Sigmoid colon (tissue), 4 donors: ENCODE measurements around the gene ICA1L.

ENCODE experiments used
- EP300 ChIP-seq, 4 donors: sonication (generic); formaldehyde crosslinking; IDR thresholded peaks; one replicate each; pipeline ENCODE4 v1.6.1; 2017; ENCODE audit warnings: antibody characterized with exemption in 4 of 4
- POLR2A ChIP-seq, 2 donors: fragments of 450-650 bp; IDR thresholded peaks; one replicate each; pipeline ENCODE4 v1.6.1; 2016; ENCODE audit warnings: antibody characterized with exemption in 2 of 2, mild to moderate bottlenecking in 2 of 2, moderate library complexity in 2 of 2
- TF ChIP-seq, protein P1 (sequence below), 4 experiments: fragments of 450-650 bp in 3 of 4; fragments of 200-600 bp in 1 of 4; IDR thresholded peaks; one replicate each; pipeline ENCODE4 v1.5.1; 2016 to 2019; ENCODE audit warnings: antibody characterized with exemption in 4 of 4, mild to moderate bottlenecking in 3 of 4, moderate library complexity in 2 of 4

DNA sequence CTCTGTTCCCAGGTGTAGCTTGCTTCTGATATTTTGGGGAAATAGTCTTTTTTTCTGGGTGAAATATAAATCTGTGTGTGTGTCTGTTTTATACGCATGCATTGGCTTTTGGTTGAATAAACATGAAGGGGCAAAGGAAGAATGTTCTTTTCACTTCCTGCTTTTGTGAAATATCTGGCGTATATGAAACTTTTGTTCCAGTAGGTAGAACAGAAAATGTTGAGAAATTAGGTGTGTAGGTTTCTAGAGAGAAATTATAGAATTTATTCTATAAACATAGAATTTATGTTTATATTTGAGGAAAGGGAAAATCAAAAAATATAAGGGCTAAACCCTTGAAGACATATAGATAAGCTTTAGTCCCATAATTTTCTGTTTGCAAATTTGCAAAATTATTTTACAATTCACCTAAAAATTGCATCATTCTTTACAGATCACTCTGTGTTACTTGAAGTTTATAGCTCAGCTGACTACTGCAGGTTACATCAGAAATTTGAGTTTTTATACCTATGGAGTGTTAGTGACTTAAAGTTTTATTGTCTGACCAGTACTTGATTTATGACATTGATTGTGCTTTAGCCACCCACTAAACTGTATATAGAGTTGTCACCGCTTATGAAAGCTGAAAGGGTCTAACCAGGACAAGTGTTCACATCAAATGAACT is 120.7 kb downstream of the ICA1L start:
- no peak for TF ChIP-seq EP300 (IDR thresholded peaks at IDR 0.05)
- TF ChIP-seq, protein P1, sequence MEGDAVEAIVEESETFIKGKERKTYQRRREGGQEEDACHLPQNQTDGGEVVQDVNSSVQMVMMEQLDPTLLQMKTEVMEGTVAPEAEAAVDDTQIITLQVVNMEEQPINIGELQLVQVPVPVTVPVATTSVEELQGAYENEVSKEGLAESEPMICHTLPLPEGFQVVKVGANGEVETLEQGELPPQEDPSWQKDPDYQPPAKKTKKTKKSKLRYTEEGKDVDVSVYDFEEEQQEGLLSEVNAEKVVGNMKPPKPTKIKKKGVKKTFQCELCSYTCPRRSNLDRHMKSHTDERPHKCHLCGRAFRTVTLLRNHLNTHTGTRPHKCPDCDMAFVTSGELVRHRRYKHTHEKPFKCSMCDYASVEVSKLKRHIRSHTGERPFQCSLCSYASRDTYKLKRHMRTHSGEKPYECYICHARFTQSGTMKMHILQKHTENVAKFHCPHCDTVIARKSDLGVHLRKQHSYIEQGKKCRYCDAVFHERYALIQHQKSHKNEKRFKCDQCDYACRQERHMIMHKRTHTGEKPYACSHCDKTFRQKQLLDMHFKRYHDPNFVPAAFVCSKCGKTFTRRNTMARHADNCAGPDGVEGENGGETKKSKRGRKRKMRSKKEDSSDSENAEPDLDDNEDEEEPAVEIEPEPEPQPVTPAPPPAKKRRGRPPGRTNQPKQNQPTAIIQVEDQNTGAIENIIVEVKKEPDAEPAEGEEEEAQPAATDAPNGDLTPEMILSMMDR (IDR thresholded peaks at IDR 0.05) = no peak
- no peak for TF ChIP-seq POLR2A (IDR thresholded peaks at IDR 0.05)
